Measurements from ENCODE around the gene MAPK7. TPM values are rescaled to one million over a fixed set of nuclear protein-coding genes. Genes with fewer than 3 reads are reported as not detected.

MAPK7 gene
- total RNA-seq, 4 donors from 2014 or later: 12.9 to 25.2 (median 21.9) TPM

- ATAC-seq (ENCODE audit: low FRiP score): no peak
- DNase-seq (ENCODE audit: low spot score): no peak
- TF ChIP-seq, protein P1, sequence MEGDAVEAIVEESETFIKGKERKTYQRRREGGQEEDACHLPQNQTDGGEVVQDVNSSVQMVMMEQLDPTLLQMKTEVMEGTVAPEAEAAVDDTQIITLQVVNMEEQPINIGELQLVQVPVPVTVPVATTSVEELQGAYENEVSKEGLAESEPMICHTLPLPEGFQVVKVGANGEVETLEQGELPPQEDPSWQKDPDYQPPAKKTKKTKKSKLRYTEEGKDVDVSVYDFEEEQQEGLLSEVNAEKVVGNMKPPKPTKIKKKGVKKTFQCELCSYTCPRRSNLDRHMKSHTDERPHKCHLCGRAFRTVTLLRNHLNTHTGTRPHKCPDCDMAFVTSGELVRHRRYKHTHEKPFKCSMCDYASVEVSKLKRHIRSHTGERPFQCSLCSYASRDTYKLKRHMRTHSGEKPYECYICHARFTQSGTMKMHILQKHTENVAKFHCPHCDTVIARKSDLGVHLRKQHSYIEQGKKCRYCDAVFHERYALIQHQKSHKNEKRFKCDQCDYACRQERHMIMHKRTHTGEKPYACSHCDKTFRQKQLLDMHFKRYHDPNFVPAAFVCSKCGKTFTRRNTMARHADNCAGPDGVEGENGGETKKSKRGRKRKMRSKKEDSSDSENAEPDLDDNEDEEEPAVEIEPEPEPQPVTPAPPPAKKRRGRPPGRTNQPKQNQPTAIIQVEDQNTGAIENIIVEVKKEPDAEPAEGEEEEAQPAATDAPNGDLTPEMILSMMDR (IDR thresholded peaks at IDR 0.05): no peak
Measured at GRCh38 chr17:19337712-19338023, 40.6 kb upstream of the MAPK7 start.

GRCh38 chr17:19338031-19338990, 40.0 kb upstream of the MAPK7 start:
- TF ChIP-seq, protein P1 (IDR thresholded peaks at IDR 0.05): no peak
- ATAC-seq (ENCODE audit: low FRiP score) (no peak), DNase-seq (ENCODE audit: low spot score) (no peak)

DNA sequence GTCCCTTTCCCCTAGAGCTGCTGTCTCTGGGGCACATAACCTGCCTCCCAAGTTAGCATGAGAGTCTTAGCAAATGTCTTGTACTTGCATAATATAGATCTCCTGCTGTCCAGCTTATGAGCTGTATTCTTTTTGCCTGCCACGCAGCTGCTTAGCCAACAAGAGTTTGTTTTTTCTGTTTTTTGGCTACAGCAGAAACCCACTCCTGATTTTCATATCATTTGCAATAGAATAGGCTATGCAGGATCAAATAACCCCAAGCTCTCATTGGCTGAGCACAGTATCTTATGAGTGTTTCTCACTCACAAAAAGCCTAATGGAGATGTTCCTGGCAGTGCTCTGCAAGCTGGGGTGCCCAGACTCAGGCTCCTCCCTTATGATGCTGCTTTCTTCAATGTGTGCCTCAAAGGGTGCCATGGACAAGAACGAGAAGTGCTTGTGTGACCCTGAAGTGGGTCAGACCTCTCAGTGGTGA, 38.9 kb upstream of the MAPK7 start:
- no peak for ATAC-seq (ENCODE audit: low FRiP score)
- DNase-seq (ENCODE audit: low spot score): no peak
- TF ChIP-seq, protein P1 (IDR thresholded peaks at IDR 0.05): no peak

DNA sequence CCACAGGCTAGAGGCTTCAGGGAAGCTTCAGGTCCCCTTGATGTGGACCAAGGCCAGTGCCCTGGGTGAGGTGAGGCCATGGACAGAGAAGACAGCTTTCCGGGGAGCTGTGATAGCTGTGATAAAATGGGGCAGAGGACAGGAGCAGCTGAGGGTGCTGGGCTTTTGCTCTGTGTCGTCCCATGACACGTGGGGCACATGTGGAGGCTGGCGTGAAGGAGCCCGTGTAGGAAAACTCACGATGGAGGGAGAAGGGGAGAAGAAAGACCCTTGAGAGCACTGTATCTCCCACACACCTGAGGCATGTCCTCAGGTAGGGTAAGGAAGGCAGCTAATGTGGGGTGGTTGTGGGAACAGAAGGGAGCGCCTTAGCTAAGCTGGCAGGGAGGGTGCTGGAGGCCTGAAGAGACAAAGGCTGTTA, 37.1 kb upstream of the MAPK7 start:
- DNase-seq (ENCODE audit: low spot score): no peak
- TF ChIP-seq, protein P1 (IDR thresholded peaks at IDR 0.05): no peak
- ATAC-seq (ENCODE audit: low FRiP score): no peak

GRCh38 chr17:19341641-19342610, 36.4 kb upstream of the MAPK7 start:
- ATAC-seq (ENCODE audit: low FRiP score): peak; percentile 16
- TF ChIP-seq, protein P1 (IDR thresholded peaks at IDR 0.05): no peak
- no peak for DNase-seq (ENCODE audit: low spot score)

GRCh38 chr17:19342611-19343255, 35.6 kb upstream of the MAPK7 start:
- no peak for ATAC-seq (ENCODE audit: low FRiP score)
- TF ChIP-seq, protein P1 (IDR thresholded peaks at IDR 0.05): no peak
- no peak for DNase-seq (ENCODE audit: low spot score)

Data from omental fat pad (tissue), 4 donors.